Psoas muscle (tissue), 8 donors: ENCODE data around the gene KDM2B. TPM values are rescaled to one million over a fixed set of nuclear protein-coding genes. Genes with fewer than 3 reads are reported as not detected.
A peak's percentile ranks its signal among the peaks of the same experiment; 100 is the strongest.

Experiments used
- ATAC-seq, 4 donors: fragments of 200-7000 bp; cut with Tn5 transposase; one replicate each; pipeline ENCODE4 v1.9.1; 2020; ENCODE audit warnings: moderate library complexity in 3 of 4, mild to moderate bottlenecking in 2 of 4
- DNase-seq, 2 donors: peaks; one replicate each; pipeline ENCODE4 v3.0.0-alpha.2; 2020
- H3K27ac ChIP-seq: fragments of 200-600 bp; one replicate; pipeline ENCODE4 v1.8.0; 2022
- H3K27me3 ChIP-seq, 3 donors: fragments of 200-600 bp in 1 of 3; one replicate each; pipeline versions ENCODE4 v1.6.1 to v1.8.0; 2013 to 2022; ENCODE audit warnings: low read length in 2 of 3, mild to moderate bottlenecking in 2 of 3, moderate library complexity in 1 of 3; ENCODE audit not compliant: insufficient read depth in 3 of 3
- H3K36me3 ChIP-seq, 2 donors: fragments of 200-600 bp in 1 of 2; one replicate each; pipeline versions ENCODE4 v1.6.1 to v1.8.0; 2013 to 2022; ENCODE audit warnings: low read depth in 1 of 2, mild to moderate bottlenecking in 1 of 2, moderate library complexity in 1 of 2; ENCODE audit not compliant: insufficient read depth in 1 of 2
- H3K4me1 ChIP-seq: fragments of 200-600 bp; one replicate; pipeline ENCODE4 v1.8.0; 2022
- H3K4me3 ChIP-seq: fragments of 200-600 bp; one replicate; pipeline ENCODE4 v1.8.0; 2022; ENCODE audit warnings: mild to moderate bottlenecking
- H3K9me3 ChIP-seq: fragments of 200-600 bp; one replicate; pipeline ENCODE4 v1.8.0; 2022
- WGBS, 3 donors: extraction: QIAGEN DNeasy Blood & Tissue Kit; methylation state at CpG; one replicate each; pipeline versions ENCODE4 v1.1.6 to v1.1.7; 2013; 5-methylcytosine and 5-hydroxymethylcytosine counted together
- intact Hi-C, 2 donors: fragments of 100-400 bp; cut with DNase I; formaldehyde crosslinking; loops; one replicate each; pipeline versions ENCODE4 v1.11.0 to v1.14.2; 2022
- polyA plus RNA-seq, 3 donors: library from polyadenylated mRNA; stranded (reverse); fragments of 200-250 nt; gene quantifications; one replicate each; pipeline ENCODE4 v1.2.3, GENCODE V29; 2013
- total RNA-seq, 4 donors: library from RNA; stranded (reverse); fragmentation: NEBNext Ultra II Directional in 2 of 4; extraction: Animal tissue kit (Norgen Biotek cat#: 25700) in 2 of 4; gene quantifications; one replicate each; pipeline versions ENCODE4 v1.2.1 to v1.2.4, GENCODE V29; 2021 to 2023
- TF ChIP-seq, protein P1 (sequence below): fragments of 200-600 bp; IDR thresholded peaks from one replicate; pipeline ENCODE4 v1.8.0; 2022; ENCODE audit warnings: antibody characterized with exemption
- donor health status: healthy with polysubstance abuse.
- donor health status: DM: no; HTN: no; CAD: no; lungs with moderate emphysema.
- donor health status: Bipolar disorder and iron deficiency.
- donor health status: healthy.
- donor health status: DM: yes; HTN: yes; CAD: no.
- donor health status: DM: no; HTN: no; CAD: no.
- donor health status: DM: no; HTN: no; CAD: no.
- donor health status: DM: yes; HTN: yes; CAD: no.

Gene KDM2B
- total and polyA plus RNA-seq, 7 donors: 6.3 to 11.5 (median 9.9) TPM

DNA sequence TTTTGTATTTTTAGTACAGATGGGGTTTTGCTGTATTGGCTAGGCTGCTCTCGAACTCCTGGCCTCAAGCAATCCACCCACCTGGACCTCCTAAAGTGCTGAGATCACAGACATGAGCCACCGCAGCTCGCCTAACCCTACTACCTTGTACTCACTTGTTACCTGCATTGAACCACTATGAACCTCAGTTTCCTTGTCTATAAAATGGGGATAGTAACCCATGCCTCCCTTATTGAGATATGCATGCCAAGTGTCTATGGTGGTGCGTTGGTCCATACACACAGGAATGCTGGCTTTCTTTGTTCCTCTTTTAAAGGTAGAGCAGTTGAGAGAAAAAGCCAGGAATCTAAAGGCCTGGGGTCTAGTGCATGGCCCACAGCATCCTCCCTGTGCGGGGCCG is 40.9 kb downstream of the KDM2B start:
- WGBS, 3 donors: 96 to 98% (median 96%) methylated on average over 6 of the region's 6 CpGs
- TF ChIP-seq, protein P1, sequence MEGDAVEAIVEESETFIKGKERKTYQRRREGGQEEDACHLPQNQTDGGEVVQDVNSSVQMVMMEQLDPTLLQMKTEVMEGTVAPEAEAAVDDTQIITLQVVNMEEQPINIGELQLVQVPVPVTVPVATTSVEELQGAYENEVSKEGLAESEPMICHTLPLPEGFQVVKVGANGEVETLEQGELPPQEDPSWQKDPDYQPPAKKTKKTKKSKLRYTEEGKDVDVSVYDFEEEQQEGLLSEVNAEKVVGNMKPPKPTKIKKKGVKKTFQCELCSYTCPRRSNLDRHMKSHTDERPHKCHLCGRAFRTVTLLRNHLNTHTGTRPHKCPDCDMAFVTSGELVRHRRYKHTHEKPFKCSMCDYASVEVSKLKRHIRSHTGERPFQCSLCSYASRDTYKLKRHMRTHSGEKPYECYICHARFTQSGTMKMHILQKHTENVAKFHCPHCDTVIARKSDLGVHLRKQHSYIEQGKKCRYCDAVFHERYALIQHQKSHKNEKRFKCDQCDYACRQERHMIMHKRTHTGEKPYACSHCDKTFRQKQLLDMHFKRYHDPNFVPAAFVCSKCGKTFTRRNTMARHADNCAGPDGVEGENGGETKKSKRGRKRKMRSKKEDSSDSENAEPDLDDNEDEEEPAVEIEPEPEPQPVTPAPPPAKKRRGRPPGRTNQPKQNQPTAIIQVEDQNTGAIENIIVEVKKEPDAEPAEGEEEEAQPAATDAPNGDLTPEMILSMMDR: no peak

DNA sequence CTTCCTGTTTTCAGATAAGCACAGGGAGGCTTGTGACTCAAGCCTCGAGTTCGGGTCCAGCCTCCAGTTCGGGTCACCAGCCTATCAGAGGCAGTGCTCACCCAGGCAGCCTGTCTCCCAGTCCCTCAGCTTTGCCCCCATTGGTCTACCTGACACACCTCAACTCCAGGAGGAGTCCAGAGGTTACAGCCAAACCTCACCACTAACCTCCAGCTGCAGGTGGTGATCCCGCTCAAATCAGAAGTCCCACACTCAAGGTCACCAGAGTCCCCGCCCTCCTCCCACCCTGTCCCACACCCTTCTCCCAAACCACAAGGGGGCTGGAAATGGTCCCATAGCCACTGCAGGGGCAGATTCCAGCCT is 42.1 kb downstream of the KDM2B start:
- no peaks in the 10 kb centered on the region for H3K9me3 ChIP-seq
- peaks cover 0 to 2% of the 10 kb centered on the region in 2 donors for H3K36me3 ChIP-seq
- peaks cover 20% of the 10 kb centered on the region for H3K4me1 ChIP-seq
- 57 to 78% (median 58%) methylated on average over 5 of the region's 5 CpGs for WGBS, 3 donors
- H3K4me3 ChIP-seq: peak overlapping the region; percentile 95
- H3K27me3 ChIP-seq: no peaks in the 10 kb centered on the region
- DNase-seq: no peak
- no peak for ATAC-seq
- intact Hi-C loops: no loop called here
- peak overlapping the region; percentile 23 for H3K27ac ChIP-seq
- TF ChIP-seq, protein P1: no peak

More for the DNA sequence above, 40.9 kb downstream of the KDM2B start:
- Histone ChIP-seq H3K9me3 (no peaks in the 10 kb centered on the region), H3K36me3 (no peaks in the 10 kb centered on the region), H3K4me3 (no peak overlapping the region), H3K27ac (peak overlapping the region; percentile 23), H3K4me1 (peaks cover 20% of the 10 kb centered on the region), H3K27me3 (no peaks in the 10 kb centered on the region)
- DNase-seq (no peak), ATAC-seq (no peak)
- intact Hi-C loops: no loop called here

DNA sequence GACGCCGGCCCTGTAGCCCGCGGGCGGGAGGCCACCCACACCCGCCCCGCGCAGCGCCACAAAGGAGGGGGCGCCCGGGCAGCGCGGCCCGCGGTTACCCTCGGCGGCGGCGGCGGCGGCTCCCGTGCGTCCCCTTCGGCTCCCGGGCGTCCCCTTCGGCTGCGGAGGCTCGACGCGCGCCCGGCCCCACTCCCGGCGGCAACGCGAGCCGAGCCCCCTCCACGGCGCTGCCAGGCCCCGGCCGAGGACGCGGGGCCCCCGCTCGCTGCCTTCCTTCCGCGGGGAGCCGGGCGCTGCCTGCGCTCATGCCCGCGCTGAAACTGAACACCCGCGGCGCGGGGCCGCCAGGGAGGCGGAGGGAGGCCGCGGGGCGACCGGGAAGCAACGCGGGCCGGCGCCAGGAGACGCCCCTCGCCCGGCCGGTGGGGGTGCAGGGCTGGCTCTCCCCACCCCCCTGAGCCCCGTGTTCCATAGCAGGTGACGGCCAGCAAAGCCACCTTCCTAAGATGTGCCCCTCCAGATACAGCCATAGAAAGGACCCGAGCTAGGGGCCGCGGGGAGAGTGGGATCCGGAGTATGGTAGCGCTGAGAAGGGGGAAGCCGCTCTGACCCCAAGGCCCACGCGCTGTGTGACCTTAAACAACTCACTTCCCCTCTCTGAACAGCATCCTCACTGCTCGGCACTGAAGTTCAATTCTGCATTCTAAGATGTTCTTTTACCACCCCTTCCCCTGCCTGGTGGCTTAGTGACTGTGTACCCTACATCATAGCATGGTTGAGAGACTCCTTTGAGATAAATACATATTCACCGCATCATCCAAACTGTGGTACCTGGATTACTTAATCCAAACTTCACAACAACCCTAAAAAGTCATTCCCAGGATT is 42.8 kb downstream of the KDM2B start:
- peak; percentile 28 to 44 (median 38) for ATAC-seq
- WGBS, 3 donors: 4 to 16% (median 6%) methylated on average over 19 to 83 of the region's 83 CpGs
- peaks cover 20% of the 10 kb centered on the region for H3K4me1 ChIP-seq
- H3K36me3 ChIP-seq: peaks cover 0 to 7% of the 10 kb centered on the region in 2 donors
- peak overlapping the region; percentile 92 for H3K27ac ChIP-seq
- no peaks in the 10 kb centered on the region for H3K27me3 ChIP-seq
- H3K9me3 ChIP-seq: no peaks in the 10 kb centered on the region
- TF ChIP-seq, protein P1: no peak
- peak overlapping the region; percentile 95 for H3K4me3 ChIP-seq
- intact Hi-C loops: no loop called here
- peak in 1 of 2 donors; percentile 31 for DNase-seq

DNA sequence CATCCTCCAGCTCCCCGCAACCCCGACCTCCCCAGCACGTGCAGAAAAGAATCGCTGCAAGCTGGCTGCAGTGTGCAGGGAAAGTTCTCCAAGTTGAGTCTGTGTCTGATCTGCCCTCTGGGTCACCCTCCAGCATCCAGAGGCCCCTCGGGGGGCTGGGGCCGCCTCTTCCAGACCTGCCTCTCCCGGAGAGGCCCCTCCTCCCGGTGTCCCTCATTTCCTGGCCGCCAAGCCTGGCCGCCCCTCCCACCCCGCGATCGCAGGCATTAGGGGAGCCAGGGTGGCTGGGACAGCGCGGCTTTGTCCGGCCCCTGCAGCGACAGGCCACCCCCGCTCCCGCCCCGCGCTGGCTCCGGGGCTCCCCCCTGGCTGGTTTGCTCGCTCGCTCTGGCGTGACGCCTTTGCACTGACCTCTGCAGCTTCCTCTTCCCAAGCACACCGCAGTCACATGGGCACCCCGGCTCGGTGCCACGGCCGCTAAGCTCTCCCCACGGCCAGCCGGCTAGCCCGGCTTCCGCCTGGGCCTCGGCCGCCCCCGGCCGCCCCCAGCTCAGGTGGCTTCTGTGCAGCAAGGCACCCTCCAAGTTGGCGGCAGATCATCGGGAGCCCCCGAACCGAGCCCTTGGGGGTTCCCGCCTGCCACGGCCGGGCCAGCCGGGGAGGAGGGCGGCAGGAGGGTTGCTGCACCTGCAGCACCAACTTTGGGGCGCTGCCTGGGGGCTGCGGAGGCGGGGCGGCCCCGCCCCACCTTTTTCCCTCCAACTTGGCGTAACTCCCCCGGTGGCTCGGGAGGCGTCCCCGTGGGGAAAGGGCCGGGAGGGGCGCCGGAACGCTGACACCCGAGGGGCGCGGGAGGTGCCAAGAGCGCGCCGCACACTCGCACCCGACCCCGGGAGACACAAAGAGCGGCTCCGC is 43.7 kb downstream of the KDM2B start:
- TF ChIP-seq, protein P1: no peak
- DNase-seq (peak; percentile 87 to 94), ATAC-seq (peak; percentile 83 to 90 (median 88))
- peak overlapping the region; percentile 95 for H3K4me3 ChIP-seq
- no peaks in the 10 kb centered on the region for H3K9me3 ChIP-seq
- peak overlapping the region; percentile 92 for H3K27ac ChIP-seq
- 1 to 2% (median 1%) methylated on average over 51 to 73 of the region's 73 CpGs for WGBS, 3 donors
- peaks cover 0 to 16% of the 10 kb centered on the region in 2 donors for H3K36me3 ChIP-seq
- H3K4me1 ChIP-seq: peaks cover 20% of the 10 kb centered on the region
- H3K27me3 ChIP-seq: no peaks in the 10 kb centered on the region
- intact Hi-C loops: no loop called here
